HG03103 (cell line): ENCODE data around the gene KRTAP10-9.
"Not testable (repeated sequence)": the region's sequence is repeated elsewhere in the genome, so short reads cannot be mapped to it uniquely, and the experiment has no call there.

Source experiments
- ATAC-seq: cut with Tn5 transposase; IDR thresholded peaks from one replicate; pipeline ENCODE4 v1.9.1; 2021; ENCODE audit warnings: low read depth; ENCODE audit not compliant: unreplicated experiment

The KRTAP10-9 gene

GRCh38 chr21:44626673-44627143, at the start of gene KRTAP10-9:
KRTAP10-9 (plus strand) TSS chr21:44627093; CDS start chr21:44627172, 79 bp downstream.
- ATAC-seq: no peak

- ATAC-seq: no peak
These were observed 48.4 kb upstream of the KRTAP10-9 start for GRCh38 chr21:44578371-44579055.

GRCh38 chr21:44579056-44579832, 47.6 kb upstream of the KRTAP10-9 start:
- ATAC-seq: no peak

GRCh38 chr21:44579833-44580144, 47.1 kb upstream of the KRTAP10-9 start:
- no peak for ATAC-seq

GRCh38 chr21:44580231-44580821, 46.6 kb upstream of the KRTAP10-9 start, which contains the start of gene KRTAP10-5:
KRTAP10-5 (minus strand) TSS chr21:44580604; CDS start chr21:44580578, 26 bp downstream.
- not testable (repeated sequence) for ATAC-seq

GRCh38 chr21:44581158-44581557, 45.7 kb upstream of the KRTAP10-9 start:
- ATAC-seq: no peak

GRCh38 chr21:44582055-44582454, 44.8 kb upstream of the KRTAP10-9 start:
- no peak for ATAC-seq

- ATAC-seq: no peak
These were observed 43.6 kb upstream of the KRTAP10-9 start for GRCh38 chr21:44583089-44583799.

GRCh38 chr21:44583800-44584147, 43.1 kb upstream of the KRTAP10-9 start:
- ATAC-seq: no peak

GRCh38 chr21:44585892-44586291, 41.0 kb upstream of the KRTAP10-9 start:
- ATAC-seq: no peak

- no peak for ATAC-seq
These were observed 37.8 kb upstream of the KRTAP10-9 start for GRCh38 chr21:44589094-44589493.

GRCh38 chr21:44589586-44590305, 37.1 kb upstream of the KRTAP10-9 start:
- ATAC-seq: no peak

GRCh38 chr21:44590311-44590721, 36.6 kb upstream of the KRTAP10-9 start:
- no peak for ATAC-seq

GRCh38 chr21:44590897-44591800, 35.7 kb upstream of the KRTAP10-9 start:
- ATAC-seq: not testable (repeated sequence)

GRCh38 chr21:44591801-44592130, 35.1 kb upstream of the KRTAP10-9 start:
- ATAC-seq: not testable (repeated sequence)

GRCh38 chr21:44592446-44593311, 34.2 kb upstream of the KRTAP10-9 start, which contains the start of gene KRTAP10-6:
KRTAP10-6 (minus strand) TSS chr21:44592505; CDS start chr21:44592484, 21 bp downstream.
- ATAC-seq: no peak

GRCh38 chr21:44593598-44594405, 33.1 kb upstream of the KRTAP10-9 start:
- no peak for ATAC-seq
